ENCODE results near the gene NPAT.

Gene NPAT

GRCh38 chr11:108235633-108236032 is 13.2 kb upstream of the NPAT start:
- no peak for TF ChIP-seq CTCF (IDR thresholded peaks at IDR 0.05; ENCODE audit: insufficient read depth, low read length)
- no peak for TF ChIP-seq POLR2AphosphoS5 (IDR thresholded peaks at IDR 0.05; ENCODE audit: low read depth)
- TF ChIP-seq REST (IDR thresholded peaks at IDR 0.05; ENCODE audit: insufficient replicate concordance, low read depth), result no peak
- no peak for TF ChIP-seq SPI1 (IDR thresholded peaks at IDR 0.05; ENCODE audit: borderline replicate concordance, low read depth)
- no peak for TF ChIP-seq GABPA (IDR thresholded peaks at IDR 0.05; ENCODE audit: low read depth)
- Histone ChIP-seq H3K27me3 (ENCODE audit: insufficient read depth, poor library complexity, severe bottlenecking) (no peaks in the 10 kb centered on the region), H3K4me3 (replicated peaks; ENCODE audit: insufficient read depth, low read length) (no peak overlapping the region), H3K27ac (replicated peaks) (no peak overlapping the region)
- DNase-seq (ENCODE audit: low read depth in 1 of 2, low spot score in 1 of 2), result no peak

- no peak overlapping the region for H3K4me3 ChIP-seq (replicated peaks; ENCODE audit: insufficient read depth, low read length)
- no peak overlapping the region for H3K27ac ChIP-seq (replicated peaks)
- TF ChIP-seq POLR2AphosphoS5 (IDR thresholded peaks at IDR 0.05; ENCODE audit: low read depth), result no peak
- TF ChIP-seq REST (IDR thresholded peaks at IDR 0.05; ENCODE audit: insufficient replicate concordance, low read depth), result no peak
- no peak for TF ChIP-seq SPI1 (IDR thresholded peaks at IDR 0.05; ENCODE audit: borderline replicate concordance, low read depth)
- no peak for TF ChIP-seq CTCF (IDR thresholded peaks at IDR 0.05; ENCODE audit: insufficient read depth, low read length)
- DNase-seq (ENCODE audit: low read depth in 1 of 2, low spot score in 1 of 2), result no peak
- H3K27me3 ChIP-seq (ENCODE audit: insufficient read depth, poor library complexity, severe bottlenecking), result no peaks in the 10 kb centered on the region
Measured at GRCh38 chr11:108235192-108235591, 12.8 kb upstream of the NPAT start.

GRCh38 chr11:108233277-108233945 is 11.0 kb upstream of the NPAT start:
- no peak overlapping the region for H3K4me3 ChIP-seq (replicated peaks; ENCODE audit: insufficient read depth, low read length)

More at GRCh38 chr11:108233277-108233945, 11.0 kb upstream of the NPAT start:
- Histone ChIP-seq H3K27ac (replicated peaks) (no peak overlapping the region), H3K27me3 (ENCODE audit: insufficient read depth, poor library complexity, severe bottlenecking) (no peaks in the 10 kb centered on the region)
- no peak for DNase-seq (ENCODE audit: low read depth in 1 of 2, low spot score in 1 of 2)
- no peak for TF ChIP-seq REST (IDR thresholded peaks at IDR 0.05; ENCODE audit: insufficient replicate concordance, low read depth)
- TF ChIP-seq CTCF (IDR thresholded peaks at IDR 0.05; ENCODE audit: insufficient read depth, low read length), result no peak

All from HL-60 (cell line).